Kidney (tissue), 14 donors: ENCODE measurements around the gene NBEAL2. TPM values are rescaled to one million over a fixed set of nuclear protein-coding genes. Genes with fewer than 3 reads are reported as not detected.
A peak's percentile ranks its signal among the peaks of the same experiment; 100 is the strongest.

ENCODE experiments used
- DNase-seq, 5 donors: peaks; one replicate each; pipeline ENCODE4 v3.0.0-alpha.2; 2013 to 2020
- FAIRE-seq: peaks from 2 replicates; lab custom pipeline; 2012; peaks lifted over from hg19 to GRCh38; lab: Jason Lieb, UNC
- H3K27ac ChIP-seq, 2 donors: one replicate each; pipeline ENCODE4 v1.7.0; 2013; ENCODE audit warnings: low read depth in 2 of 2, low read length in 2 of 2, inconsistent platforms in 1 of 2
- H3K27me3 ChIP-seq: one replicate; pipeline ENCODE4 v1.7.1; 2013; ENCODE audit warnings: low read length, inconsistent platforms; ENCODE audit not compliant: control insufficient read depth, insufficient read depth
- H3K36me3 ChIP-seq, 3 donors: one replicate each; pipeline versions ENCODE4 v1.7.0 to v1.7.1; 2013; ENCODE audit warnings: low read length in 3 of 3, control low read depth in 1 of 3, inconsistent platforms in 1 of 3; ENCODE audit not compliant: insufficient read depth in 3 of 3, control insufficient read depth in 2 of 3
- H3K4me1 ChIP-seq, 3 donors: one replicate each; pipeline versions ENCODE4 v1.7.0 to v1.7.1; 2013; ENCODE audit warnings: low read length in 3 of 3, inconsistent platforms in 1 of 3, low read depth in 1 of 3; ENCODE audit not compliant: control insufficient read depth in 2 of 3, insufficient read depth in 2 of 3
- H3K4me3 ChIP-seq, 3 donors: one replicate each; pipeline versions ENCODE4 v1.7.0 to v1.8.1; 2013; ENCODE audit warnings: low read length in 3 of 3, control low read depth in 1 of 3, inconsistent platforms in 1 of 3
- H3K9ac ChIP-seq, 3 donors: one replicate each; pipeline versions ENCODE4 v1.7.0 to v1.7.1; 2013; ENCODE audit warnings: low read length in 3 of 3, control low read depth in 1 of 3, inconsistent platforms in 1 of 3
- H3K9me3 ChIP-seq, 3 donors: one replicate each; pipeline versions ENCODE4 v1.7.0 to v1.7.1; 2013; ENCODE audit warnings: low read length in 3 of 3, control low read depth in 1 of 3, inconsistent platforms in 1 of 3; ENCODE audit not compliant: control insufficient read depth in 2 of 3, insufficient read depth in 1 of 3
- CTCF ChIP-seq: IDR thresholded peaks from 3 replicates; pipeline ENCODE4 v1.5.1; 2012; ENCODE audit warnings: mild to moderate bottlenecking, moderate library complexity, borderline replicate concordance; ENCODE audit not compliant: insufficient read depth; ENCODE audit errors: extremely low read depth
- intact Hi-C: fragments of 100-400 bp; cut with DNase I; formaldehyde crosslinking; loops from one replicate; pipeline ENCODE4 v1.11.1; 2022
- polyA plus RNA-seq: library from polyadenylated mRNA; stranded (reverse); fragments of 350-450 nt; fragmentation: Illumina TruSeq; extraction: RNeasy Lipid Tissue Mini Kit (QIAGEN cat#74804); gene quantifications from one replicate; pipeline ENCODE4 v1.2.3, GENCODE V29; 2014; ENCODE audit warnings: low read depth, low replicate concordance; ENCODE audit not compliant: insufficient read depth
- total RNA-seq: library from RNA; stranded (reverse); fragmentation: NEBNext Ultra II Directional; extraction: Animal tissue kit (Norgen Biotek cat#: 25700); gene quantifications from one replicate; pipeline ENCODE4 v1.2.1, GENCODE V29; 2021
- donor health status: control.
- donor health status: control.
- donor health status: control.
- donor health status: control.
- donor health status: control.
- donor health status: DM: yes; HTN: yes; CAD: no.
- donor health status: Normal renal cell carcinoma (clear cell type).

The NBEAL2 gene
- total and polyA plus RNA-seq, 2 donors from 2014 or later = 25.7 to 82.8 TPM

GRCh38 chr3:46955157-46955556 lies 24.3 kb upstream of the NBEAL2 start:
- H3K27ac ChIP-seq = peak overlapping the region; percentile 76 to 80
- peaks cover 0 to 53% (median 35%) of the 10 kb centered on the region in 3 donors for H3K4me1 ChIP-seq
- intact Hi-C loops = no loop called here

GRCh38 chr3:46955801-46956259 lies 23.6 kb upstream of the NBEAL2 start:
- FAIRE-seq (no peak), DNase-seq (peak in 1 of 5 donors; percentile 26)
- peak overlapping the region in 2 of 3 donors; percentile 23 to 44 for H3K9ac ChIP-seq
- no peaks in the 10 kb centered on the region for H3K27me3 ChIP-seq
- intact Hi-C loops = no loop called here
- no peak overlapping the region for H3K4me3 ChIP-seq
- no peaks in the 10 kb centered on the region for H3K9me3 ChIP-seq
- no peaks in the 10 kb centered on the region for H3K36me3 ChIP-seq
- no peak for TF ChIP-seq CTCF
- H3K27ac ChIP-seq = peak overlapping the region; percentile 76 to 80
- peaks cover 0 to 55% (median 35%) of the 10 kb centered on the region in 3 donors for H3K4me1 ChIP-seq

More at GRCh38 chr3:46955157-46955556, 24.3 kb upstream of the NBEAL2 start:
- H3K36me3 ChIP-seq = no peaks in the 10 kb centered on the region
- TF ChIP-seq CTCF = no peak
- no peaks in the 10 kb centered on the region for H3K27me3 ChIP-seq
- H3K4me3 ChIP-seq = no peak overlapping the region
- FAIRE-seq (no peak), DNase-seq (peak in 1 of 5 donors; percentile 4)
- H3K9me3 ChIP-seq = no peaks in the 10 kb centered on the region
- H3K9ac ChIP-seq = no peak overlapping the region

GRCh38 chr3:46957092-46957820 lies 22.2 kb upstream of the NBEAL2 start:
- intact Hi-C loops = no loop called here
- FAIRE-seq (no peak), DNase-seq (peak in 2 of 5 donors; percentile 40 to 46)
- peak overlapping the region in 1 of 3 donors; percentile 44 for H3K9ac ChIP-seq
- no peaks in the 10 kb centered on the region for H3K9me3 ChIP-seq
- TF ChIP-seq CTCF = no peak
- H3K27me3 ChIP-seq = no peaks in the 10 kb centered on the region
- H3K4me3 ChIP-seq = no peak overlapping the region
- no peaks in the 10 kb centered on the region for H3K36me3 ChIP-seq
- peak overlapping the region; percentile 76 to 80 for H3K27ac ChIP-seq
- peaks cover 0 to 62% (median 43%) of the 10 kb centered on the region in 3 donors for H3K4me1 ChIP-seq
